Activated gamma-delta T cell treated with anti-CD3 and anti-CD28 coated beads, Interleukin-2, amount 50 U/mL, for 16 hours (primary cell): ENCODE data around the gene LRRK1.
A peak's percentile ranks its signal among the peaks of the same experiment; 100 is the strongest.
"Not testable (repeated sequence)": the region's sequence is repeated elsewhere in the genome, so short reads cannot be mapped to it uniquely, and the experiment has no call there.

Source experiments
- DNase-seq: peaks from one replicate; pipeline ENCODE4 v3.0.0-alpha.2; 2020; ENCODE audit warnings: low read depth

Gene LRRK1

DNA sequence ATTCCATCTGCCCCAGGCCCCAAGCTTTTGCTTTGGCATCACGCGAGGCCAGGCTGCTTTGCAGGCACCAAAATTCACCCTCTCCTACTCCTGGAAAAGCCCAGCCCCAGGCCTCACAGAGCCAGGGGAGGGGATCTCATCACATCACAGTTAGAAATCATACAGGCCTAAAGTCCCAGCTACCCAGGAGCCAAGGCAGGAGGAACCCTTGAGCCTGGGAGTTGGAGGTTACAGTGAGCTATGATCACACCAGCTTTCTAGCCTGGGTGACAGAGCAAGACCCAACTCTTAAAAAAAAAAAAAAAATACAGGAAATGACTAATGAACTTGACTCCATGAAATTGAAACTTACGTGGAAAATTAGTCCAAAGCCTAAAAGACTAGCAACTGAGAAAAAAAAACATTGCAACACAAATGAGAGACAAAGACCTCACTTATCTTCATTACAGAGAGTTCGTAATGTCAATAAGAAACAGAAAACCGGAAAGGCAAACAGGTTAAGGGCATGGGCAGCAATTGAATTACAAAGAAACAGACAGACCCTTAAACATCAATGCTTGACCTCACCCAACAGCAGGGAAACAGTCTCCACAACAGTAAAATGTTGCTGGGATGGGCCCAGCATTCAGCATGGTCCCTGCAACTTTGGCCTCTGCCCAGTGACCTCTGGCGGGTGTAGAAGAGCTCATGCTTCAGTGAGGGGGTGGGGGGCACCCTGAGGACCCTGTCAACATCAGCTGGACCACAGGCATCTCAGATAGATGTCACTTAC lies 151.5 kb downstream of the LRRK1 start:
- no peak for DNase-seq

DNA sequence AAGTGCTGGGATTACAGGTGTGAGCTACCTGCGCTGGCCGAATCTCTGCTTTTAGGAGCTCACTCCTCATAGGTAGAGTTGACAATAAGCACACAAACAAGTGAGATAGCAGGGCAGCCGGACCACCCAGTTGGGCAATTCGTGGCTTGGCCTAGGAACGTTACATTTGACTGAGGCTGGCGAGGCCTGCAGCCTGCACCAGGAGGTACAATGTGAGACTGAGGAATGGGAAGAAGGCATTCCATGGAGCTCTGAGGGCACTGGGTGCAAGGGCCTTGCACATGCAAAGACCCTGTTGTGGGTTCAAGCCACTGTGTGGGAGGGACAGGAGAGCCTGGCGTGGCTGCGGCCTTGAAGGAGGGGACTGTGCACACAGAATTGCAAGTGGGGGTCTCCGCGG lies 152.5 kb downstream of the LRRK1 start:
- DNase-seq, result no peak

GRCh38 chr15:101072235-101072634 lies 153.1 kb downstream of the LRRK1 start:
- not testable (repeated sequence) for DNase-seq

DNA sequence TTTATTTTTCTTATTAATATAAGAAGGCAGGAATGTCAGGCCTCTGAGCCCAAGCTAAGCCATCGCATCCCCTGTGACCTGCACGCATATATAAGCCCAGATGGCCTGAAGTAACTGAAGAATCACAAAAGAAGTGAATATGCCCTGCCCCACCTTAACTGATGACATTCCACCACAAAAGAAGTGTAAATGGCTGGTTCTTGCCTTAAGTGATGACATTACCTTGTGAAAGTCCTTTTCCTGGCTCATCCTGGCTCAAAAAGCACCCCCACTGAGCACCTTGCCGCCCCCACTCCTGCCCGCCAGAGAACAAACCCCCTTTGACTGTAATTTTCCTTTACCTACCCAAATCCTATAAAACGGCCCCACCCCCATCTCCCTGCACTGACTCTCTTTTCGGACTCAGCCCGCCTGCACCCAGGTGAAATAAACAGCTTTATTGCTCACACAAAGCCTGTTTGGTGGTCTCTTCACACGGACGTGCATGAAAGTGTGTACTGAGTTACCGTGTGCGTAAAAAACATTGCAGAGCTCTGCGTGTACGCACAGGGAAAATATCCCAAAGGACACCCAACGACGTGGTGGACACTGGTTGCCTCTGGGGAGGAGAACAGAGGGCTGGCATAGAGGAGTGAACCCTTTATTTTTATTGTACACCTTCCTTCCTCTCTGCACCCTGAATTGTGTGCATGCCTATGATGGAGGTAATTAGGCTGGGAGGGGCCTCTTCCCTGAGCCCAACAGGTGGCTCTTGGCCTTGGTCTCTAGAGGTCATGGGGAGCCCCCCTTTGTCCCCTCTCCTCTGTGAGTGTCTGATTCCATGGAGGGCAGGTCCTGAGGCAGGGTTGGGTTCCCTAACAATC lies 158.9 kb downstream of the LRRK1 start:
- not testable (repeated sequence) for DNase-seq

DNA sequence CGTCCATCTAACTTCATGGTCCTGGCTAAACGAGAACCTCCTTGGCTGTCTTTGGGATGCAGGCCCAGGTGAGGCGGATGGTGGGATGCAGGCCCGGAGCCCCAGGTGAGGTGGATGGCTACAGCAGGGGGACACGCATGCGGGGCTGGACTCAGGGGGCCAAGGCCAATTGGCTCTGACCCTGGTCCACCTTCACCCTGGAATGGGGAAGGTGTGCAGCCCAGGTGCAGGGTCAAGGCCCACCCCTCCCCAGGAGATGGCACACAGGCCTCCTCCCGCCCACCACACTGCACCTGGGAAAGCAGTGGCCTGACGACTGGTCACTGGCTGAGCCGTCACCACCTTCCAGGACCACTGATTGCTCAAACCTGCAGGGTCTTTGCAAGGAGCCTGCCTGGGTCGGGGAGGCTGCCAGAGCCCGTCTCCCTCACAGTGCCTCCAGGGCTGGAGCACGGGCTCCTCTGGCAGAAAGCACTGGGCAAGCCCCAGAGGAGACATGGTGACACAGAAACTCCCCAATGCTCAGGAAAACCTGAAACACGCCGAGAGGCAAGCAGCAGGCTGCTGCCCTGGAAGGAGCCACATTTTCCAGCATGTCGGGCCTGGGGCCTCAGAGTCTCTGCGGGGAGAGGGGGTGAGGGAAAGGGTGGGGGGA lies 159.6 kb downstream of the LRRK1 start:
- DNase-seq, result no peak

DNA sequence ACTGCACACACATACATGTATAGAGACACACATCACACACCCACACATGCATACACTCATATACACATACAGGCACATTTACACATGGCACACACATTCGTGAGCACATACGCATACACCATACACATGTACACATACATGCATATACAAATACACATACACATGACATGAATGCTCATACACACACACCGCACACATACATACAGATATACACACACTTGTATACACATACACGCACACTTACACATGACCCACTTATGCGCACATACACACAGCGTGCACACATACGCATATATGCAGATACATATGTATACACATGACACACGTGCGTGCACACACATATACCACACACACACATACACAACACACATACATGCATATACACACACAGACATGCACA lies 162.7 kb downstream of the LRRK1 start:
- DNase-seq, result no peak

- DNase-seq, result no peak
Observed at GRCh38 chr15:101083336-101084045, 164.3 kb downstream of the LRRK1 start.

- no peak for DNase-seq
Observed at GRCh38 chr15:101084801-101085200, 165.6 kb downstream of the LRRK1 start.

GRCh38 chr15:101085311-101085700 lies 166.1 kb downstream of the LRRK1 start:
- DNase-seq, result no peak

- no peak for DNase-seq
Observed at GRCh38 chr15:101086394-101087171, 167.4 kb downstream of the LRRK1 start.

DNA sequence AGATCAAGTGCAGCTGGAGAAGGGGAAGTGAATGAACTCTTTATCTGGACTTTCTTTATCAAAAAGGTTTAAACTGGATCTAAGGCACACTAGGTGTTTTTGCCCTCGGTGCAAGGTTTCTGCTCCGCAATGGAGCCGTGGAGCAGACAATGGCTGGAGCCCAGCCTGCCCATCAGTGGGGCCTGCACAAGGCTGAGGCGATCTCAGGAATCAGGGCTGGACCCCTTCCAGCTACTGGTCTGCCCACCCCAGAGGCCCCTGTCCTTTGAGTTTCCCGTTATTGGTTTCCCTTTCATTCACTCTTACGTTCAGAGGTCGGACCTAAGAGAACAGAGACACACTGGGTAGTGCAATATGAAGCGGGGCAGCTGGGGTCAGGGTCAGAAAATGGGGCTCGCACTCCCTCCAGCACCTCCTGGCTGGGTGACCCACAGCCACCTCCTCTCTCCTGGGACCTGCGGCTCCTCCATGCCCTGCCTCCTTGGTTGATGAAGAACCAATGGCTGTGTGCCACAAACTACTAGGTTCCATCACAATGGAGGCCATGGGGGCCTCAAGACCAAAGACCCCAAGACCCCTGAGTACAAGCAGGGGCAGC lies 168.1 kb downstream of the LRRK1 start:
- no peak for DNase-seq

GRCh38 chr15:101088271-101088670 lies 169.1 kb downstream of the LRRK1 start:
- DNase-seq, result no peak

DNA sequence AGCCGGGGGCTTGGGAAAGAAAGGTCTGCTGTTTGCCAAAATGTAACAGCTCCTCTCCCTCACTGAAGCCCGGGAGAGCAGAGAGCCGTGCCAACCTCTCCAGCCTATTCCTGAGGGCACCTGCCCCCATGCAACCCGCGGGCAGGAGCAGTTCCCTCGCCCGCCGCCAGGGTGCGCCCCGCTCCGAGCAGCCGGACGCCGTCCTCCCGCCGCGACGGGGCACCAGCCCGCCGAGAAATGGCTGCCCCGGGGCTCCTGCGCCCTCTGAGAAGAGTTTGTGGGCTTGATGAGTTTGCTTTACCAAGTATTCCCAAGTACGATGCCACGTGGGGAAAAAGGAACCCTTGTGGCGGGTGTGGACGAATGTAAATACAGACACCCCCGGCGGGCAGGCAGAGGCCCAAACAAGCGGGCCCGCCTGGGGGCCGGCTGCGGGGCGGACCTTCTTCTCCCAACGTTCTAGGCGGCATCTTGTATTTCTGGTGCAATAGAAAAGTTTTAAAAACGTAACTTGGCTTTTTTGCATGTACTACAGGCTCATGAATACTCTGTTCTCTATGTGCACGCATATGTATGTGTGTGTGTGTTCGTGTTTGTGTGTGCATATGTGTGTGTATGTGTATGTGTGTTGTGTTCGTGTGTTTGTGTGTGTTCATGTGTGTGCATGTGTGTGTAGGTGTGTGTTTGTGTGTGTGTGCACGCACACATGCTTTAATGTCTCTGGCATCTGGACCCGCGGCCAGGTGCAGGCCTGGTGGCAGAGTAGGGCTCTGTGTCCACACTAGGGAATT lies 169.8 kb downstream of the LRRK1 start:
- peak; percentile 67 for DNase-seq

DNA sequence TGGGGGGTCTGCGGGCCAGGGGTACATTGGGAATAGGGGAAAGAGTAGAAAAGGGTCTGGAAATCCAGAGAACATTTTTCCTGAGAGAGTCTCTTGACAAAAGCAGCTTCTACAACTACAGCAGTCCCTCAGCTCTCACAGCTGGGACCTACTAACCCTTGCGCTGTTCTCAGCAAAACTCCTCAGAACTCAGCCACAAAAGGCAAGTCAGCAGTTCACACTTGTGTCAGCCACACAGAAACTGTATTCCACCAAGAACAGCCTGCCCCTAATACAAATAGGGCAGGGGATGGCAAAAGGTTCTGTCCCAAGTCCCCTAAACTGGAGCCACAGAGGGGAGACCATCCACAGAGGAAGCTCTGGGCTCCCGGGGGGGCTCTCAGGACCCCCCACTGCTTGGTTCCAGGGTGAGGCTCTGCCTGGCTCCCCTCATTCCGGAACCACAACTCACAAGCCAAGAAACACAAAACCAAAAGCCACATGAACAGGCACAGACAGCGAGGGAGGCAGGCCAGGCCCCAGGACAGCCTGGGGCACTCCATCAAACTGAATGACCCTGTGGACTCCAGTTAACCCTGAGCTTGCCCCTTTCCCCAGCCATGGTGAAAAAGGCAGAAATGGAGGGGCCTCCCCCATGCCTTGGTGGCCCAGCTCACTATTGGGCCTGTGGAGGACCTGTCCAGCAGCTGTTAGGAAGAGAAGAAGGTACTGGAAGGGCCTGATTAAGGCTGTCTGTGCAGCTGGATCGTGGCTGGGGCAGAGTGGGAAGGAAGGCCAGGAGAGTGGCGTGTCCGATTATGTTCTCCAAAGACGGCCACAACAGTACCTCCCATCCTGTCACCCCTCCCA lies 170.6 kb downstream of the LRRK1 start:
- no peak for DNase-seq

DNA sequence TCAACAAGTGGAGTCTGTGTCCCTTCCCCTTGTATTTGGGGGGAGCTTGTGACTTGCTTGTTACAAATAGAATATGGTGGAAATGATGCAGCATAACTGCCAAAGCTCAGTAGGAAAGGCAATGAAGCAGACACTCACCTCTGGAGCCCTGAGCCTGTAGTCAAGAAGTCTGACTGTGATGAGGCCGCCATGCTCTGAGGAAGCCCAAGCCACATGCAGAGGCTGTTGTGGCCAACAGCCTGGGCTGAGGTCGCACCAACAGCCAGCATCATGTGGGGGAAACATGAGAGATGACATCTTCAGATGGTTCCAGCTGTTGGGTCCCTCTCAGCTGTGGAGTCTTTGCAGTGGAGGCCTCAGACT lies 171.3 kb downstream of the LRRK1 start:
- DNase-seq, result no peak

GRCh38 chr15:101091080-101092017 lies 172.2 kb downstream of the LRRK1 start:
- DNase-seq, result no peak

- DNase-seq, result no peak
Observed at GRCh38 chr15:101092156-101092866, 173.2 kb downstream of the LRRK1 start.

DNA sequence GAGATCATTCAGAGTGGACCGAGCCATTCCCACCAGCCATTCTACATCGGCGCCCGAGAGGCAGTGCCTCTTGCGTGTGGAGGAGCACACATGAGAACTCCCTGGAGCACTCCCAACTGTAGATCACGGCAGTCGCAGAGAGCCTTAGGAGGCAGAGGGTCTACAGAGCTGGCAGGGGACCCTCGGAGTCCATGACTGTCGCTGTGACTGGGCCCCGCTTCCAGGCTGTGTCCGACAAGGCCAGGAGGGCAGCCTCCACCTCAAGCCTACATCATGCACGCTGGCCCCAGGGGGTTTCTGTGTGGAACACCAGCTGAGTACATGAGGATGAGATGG lies 173.7 kb downstream of the LRRK1 start:
- no peak for DNase-seq
